HG03103 (cell line): ENCODE data around the gene MEF2D.

Experiments used
- ATAC-seq: cut with Tn5 transposase; IDR thresholded peaks from one replicate; pipeline ENCODE4 v1.9.1; 2021; ENCODE audit warnings: low read depth; ENCODE audit not compliant: unreplicated experiment

Gene MEF2D

DNA sequence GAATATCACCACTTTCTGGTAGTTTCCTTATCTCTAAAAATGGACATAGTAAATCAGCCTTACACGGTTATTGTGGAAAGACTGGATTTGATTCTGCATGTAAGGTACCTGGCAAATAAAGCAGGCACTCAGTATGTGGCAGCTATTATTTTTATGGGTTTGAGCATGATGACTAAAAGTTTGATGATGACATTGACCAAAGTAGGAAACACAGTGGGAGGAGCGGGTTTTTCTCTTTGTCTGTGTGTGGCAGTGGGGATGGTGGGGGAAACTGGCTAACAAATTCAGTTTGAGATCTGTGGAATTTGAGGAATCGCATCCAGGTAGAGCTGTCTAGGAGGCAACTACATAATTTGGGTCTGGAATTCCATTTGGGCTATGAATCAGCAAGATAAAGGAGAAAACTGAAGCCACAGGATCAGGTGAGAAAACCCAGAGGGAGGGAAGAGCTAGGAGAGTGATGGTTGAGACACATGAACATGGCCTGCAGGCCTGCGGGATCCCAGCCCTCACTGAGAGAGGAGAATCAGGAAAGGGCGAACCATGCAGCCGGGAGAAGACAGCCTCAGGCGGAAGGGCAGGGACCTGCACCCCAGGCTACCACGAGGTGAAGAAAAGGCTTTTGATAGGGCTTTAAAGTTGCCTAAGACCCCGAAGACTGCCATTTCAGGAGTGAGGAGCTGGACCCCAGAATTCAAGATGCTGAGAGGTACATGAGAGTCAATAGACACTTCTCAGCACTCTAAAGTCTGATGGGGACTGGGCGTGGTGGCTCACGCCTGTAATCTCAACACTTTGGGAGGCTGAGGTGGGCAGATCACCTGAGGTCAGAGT lies 52.2 kb downstream of the MEF2D start:
- no peak for ATAC-seq

DNA sequence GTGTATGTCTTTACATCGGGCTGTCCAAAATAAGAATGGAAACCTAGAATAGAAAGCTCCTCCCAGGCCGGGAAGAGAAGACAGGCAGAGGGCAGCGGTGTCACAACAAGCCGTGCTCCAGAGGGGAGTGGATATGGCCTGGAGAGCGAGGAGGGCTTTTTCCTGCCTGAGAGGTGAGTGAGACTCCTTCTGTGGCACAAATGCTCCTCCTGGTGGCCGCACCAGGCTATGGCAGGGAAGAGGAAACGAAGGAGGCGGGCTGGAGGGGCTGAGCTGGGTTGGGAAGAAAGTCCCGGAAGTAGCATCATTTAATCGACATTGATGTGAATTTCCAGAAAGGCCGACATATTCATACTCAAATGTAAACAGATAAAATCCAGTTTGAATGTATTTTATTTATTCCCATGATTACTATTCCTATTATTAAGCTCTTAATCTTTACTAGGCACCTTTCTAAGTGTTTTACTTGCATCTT lies 54.7 kb downstream of the MEF2D start:
- no peak for ATAC-seq

DNA sequence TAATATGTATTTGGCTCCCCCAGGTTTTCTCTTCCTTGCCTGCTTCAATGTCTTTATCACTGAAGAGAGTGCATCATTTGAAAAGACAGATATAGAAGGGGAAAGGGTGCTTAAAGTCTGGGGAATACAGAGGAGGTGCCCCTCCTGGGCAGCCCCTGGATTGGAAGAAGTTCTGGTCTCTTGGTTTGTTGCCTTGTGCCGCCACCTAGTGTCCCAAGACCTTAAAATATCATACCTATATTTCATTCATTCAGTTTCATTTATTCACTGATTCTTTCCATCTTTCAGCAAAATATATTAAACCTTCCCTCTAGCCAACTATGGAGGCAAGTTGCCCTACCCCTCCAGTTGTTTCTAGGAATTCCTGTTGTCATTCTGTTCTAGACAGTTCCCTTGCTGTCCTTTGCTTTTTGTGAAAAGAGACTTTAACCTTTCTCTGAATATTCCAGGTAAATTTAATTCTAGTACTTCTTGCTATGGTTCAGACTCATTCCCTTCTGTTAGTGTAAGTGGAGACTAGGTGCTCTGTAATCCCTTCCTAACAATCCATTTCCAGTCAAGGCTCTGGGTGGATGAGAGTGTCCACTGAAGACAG lies 56.1 kb downstream of the MEF2D start:
- ATAC-seq, result no peak

DNA sequence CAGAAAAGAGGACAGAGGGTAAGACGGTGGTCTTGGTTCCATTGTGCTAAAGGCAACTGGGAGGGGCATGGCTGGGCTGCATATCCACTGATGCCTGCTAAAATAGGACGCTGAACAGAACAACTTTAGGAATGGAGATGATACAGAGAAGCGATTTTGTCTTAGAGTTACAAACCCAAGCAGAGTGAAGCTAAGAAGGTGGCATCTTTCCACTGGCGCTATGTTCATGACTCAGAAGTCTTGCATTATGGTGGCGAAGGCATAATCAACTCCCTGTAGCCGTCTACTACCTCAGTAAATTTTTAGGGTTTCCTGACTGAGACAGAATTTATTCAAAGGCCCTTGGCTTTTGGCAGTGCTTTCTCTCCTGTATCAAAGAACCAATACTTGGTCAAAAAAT lies 57.3 kb downstream of the MEF2D start:
- ATAC-seq, result no peak

DNA sequence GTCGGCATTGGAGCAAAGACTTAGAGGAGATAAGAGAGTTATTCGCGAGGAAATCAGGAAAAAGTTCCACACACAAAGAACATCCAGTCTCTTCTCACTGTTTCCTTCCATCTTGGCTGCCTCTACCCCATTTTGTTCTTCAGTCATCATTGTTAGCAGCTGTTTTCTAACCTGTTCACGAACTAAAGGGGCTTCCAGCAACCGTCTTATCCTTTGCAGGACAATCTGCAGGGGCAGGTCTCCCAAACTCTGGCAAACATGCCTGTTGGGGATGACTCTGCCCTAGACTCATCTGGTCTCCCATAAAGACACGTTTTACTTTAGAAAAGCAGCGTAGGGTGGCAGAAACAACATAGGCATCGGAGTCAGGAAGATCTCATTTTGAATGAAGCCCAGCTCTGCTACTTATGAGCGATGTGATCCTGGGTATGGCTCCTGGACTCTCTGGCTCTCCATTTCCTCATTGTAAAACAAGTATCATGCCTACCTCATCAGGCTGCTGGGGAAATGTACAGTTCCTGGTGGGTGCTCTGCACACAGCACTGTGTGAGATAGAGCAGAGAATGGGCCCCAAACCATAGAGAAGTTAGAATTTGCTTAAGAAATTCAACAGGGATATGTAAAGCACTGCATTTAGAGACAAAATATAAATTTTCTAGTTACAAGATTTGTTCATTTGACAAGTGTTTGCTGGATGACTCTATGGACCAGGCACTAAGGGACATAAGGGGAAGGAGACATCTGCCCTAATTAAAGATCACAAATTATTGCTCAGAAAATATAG lies 59.7 kb downstream of the MEF2D start:
- ATAC-seq, result no peak

DNA sequence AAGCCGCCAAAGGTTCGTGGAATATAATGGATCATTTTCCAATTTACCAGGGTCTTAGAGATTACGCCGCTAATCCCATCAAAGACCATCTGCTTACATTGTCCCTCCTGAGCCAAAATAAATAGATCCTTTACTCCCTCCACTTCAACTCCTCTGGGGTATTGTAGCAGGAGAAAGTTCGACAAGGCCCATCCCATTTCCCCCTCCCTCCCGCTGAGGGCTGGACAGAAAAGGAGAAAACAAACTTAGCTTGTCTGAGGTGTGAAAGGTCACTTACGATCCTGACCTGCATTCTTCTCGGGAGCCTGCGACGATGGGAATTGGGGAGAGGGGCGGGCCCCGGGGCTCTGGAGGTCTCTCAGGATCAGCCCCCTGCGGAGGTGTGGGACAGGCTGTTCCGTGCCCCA lies 60.8 kb downstream of the MEF2D start:
- ATAC-seq, result no peak

DNA sequence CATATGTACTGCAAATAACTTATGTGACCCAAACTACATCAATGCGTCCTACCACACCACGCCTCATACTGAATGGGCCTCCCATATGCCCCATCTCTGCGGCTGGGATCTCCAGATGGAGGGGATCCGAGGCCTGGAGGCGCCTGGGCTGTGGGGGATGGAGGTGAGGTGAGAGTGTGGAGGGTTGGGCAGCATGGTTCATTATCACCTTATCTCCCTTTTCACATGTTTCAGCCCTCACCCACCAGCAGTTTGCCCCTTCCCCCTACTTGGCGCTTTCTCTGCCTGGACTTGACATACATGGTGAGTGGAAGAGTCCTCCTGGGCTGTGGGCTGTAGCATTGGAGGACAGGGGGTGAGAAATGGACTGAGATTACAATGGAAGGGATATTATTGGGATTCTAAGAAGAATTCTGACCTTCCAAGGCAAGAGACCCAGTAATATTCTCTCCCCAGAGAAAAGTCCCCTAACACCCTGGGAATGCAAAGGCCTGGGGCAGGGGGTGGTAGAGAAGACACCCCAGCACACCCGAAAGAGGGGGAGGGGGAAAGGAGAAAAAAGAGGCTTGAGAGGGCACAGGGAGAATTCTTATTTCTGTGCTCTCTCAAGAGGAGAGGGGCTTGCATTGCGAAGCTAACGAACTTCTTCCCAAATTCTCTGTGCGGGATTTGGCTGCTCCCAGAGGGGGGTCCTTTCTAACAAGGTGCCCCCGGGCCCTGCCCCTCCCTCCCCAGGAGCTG lies 61.4 kb downstream of the MEF2D start:
- ATAC-seq, result no peak

DNA sequence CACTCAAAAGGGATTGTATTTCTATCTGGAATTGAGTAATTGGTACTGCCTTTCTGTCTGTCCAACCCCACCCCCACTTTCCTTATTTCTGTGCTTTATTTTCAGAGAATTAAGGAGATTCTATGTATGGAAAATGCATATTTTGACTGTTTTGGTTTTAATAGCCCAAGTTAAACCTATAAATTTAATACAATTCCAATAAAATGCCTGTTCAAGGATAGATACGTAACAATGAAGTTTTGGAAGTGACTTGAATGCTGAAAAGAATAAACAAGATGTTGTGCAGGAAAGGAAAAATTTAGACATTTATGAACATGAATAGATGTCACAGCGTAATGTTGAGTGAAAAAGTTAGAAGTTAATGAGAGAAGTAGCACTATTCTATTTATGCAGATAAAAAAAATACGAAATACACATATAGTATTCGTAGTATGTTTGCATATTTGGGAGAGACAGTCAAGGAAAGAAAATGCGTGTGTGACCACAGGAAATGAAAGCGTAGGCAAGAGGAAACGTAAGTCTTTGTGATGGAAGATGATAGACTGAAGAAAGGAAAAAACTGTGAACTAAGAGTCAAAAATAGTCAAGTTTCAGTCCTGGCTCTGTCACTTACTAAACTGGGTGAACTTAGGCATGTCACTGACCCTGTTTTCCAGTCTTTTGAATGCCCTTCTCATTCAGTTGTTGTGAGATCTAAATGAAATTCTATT lies 62.1 kb downstream of the MEF2D start:
- ATAC-seq, result no peak

DNA sequence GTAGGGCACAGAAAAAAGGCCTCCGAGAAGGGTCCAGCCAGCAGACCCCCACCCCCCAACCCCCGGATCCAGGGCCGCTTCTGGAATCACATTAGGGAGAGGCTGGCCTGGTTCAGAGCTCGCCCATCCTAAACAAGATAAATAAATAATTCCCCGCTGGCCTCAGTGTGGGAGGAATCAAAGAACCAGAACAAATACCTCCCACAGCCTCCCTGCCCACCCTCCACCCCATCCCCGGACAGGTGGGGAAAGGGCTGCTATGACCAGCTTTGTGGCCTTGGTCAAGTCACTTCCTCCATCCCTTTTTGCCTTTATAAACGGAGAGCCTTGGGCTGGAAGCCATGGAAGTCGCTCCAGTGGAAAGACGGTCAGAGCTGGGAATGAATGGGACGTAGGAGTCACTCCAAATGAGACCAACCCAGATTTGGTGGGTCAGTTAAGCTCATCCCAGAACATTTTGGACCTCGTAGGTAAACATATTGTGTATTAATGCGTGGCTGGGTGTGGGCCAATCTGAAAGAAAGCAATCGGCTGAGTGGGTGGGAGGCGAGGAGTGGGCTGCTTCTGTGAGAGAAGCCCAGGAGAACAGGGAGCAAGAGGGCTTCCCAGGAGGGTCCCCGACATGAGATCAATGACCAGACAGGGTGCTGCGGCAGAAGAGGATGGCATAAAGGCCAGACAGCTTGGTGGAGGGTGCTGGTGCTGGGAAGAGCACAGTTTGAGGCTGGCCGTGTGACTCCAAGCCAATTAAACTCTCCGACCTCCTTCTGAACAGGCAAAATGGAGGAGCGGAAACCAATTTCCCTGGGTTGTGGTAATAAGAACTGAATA lies 63.3 kb downstream of the MEF2D start:
- ATAC-seq, result no peak

DNA sequence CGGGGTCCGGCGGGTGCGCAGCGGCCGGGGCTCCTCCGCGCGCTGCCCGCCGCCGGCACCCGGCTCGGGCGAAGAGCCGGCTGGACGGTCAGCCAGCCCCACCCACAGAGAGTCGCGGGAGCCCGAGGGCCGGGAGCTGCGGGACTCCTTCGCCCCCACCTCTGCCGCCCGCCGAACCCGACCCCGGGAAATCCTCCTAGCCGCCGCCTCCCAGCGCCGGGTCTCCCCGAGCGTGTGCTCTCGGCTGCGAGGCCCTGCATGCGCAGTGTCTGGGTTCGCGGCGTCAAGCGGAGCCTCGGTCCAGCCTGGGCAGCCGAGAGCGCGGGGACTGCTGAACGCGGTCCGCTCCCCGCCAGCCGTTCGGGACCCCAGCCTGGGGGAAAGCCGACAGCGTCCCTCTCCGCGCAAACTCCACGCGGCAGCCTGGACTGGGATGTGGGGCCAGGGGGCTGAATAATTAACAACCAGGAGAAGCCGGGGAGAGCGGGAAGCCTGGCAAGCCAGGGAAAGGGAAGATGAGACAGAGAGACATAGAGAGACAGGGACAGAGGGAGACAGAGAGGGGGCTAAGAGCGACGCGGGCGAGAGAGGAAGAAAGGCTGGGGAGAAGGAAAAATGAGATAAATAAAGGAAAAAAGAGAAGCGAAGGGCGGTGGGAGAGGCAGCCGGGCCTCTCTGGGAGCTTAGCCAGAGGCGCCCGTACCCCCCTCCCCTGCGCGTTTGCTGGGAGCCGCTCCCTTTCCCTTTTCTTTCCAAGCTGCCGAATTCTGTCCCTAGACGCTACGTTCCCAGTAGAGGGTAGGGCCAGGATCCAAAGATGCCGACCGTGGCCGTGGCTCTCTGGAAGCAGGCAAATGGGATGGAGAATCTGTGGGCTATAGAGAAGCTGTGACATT lies 64.2 kb downstream of the MEF2D start:
- no peak for ATAC-seq

DNA sequence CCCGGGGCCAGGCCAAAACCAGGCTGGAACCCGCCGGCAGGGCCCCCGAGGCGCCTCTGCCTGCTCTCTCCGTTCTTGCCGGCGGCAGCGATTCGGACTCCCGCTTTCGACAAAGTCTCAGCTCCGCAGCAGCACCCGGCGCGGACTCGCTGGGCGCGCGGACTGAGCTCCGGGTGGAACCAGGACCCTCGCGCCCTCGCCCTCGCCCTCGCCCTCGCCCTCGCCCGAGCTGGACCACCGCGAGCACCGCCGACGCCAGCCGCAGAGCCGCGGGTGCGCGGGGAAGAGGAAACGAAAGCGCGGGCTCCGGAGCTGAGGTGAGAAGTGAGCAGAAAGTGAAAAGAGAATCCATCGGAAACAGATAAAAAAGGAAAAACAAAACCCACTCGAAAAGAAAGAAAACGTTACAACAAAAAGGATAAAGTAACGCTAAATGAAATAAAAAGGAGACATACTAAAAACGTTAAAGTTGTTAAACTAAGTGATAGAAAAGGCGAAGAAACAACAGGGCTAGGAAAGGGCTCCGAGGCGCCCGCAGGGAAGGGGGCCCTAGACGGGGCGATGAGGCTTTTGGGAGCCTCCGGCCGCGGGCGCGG lies 64.9 kb downstream of the MEF2D start:
- no peak for ATAC-seq

DNA sequence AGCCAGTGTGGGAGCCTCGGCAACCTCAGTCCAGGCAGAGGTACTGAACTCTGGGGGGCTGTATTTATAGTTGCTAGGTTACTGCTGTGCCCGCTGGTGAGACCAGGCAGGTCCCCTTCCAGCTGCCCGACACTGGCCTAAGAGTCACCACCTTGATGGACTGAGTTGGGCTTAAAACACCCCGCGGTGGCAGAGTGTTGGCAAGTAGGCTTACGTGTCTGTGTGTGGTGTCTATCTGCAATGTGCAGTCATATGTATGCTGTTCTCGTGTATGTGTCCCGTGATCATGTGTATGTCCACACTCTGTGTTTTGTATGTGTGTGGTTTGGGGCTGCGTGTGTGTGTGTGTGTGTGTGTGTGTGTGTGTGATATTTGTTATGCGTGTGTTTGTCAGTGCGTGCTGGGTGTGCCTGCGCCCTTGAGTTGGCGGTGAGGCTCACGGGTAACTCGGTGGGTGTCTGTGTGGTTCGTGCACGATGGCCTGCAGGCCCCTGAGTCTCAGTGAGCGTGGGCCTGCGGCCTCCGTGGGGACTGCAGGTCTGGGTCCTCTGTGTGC lies 65.5 kb downstream of the MEF2D start:
- ATAC-seq, result no peak

DNA sequence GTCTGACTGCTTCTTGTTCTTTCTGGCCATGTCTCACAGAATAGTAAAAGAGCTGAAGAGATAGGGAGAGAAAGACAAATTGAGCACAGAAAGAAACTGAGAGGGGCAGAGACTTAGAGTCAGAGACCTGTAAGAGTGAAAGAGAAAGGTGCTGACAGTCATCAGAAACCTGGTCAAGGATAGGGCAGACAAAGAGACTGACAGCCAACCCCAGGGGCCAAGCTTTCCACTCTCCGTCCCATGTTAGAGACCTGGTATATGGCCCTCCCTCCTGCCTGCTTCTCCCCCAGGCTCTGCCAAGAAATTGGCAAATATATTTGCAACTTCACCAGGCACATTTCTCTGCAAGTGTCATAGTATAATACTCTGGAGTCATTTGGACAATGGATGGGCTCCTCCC lies 67.0 kb downstream of the MEF2D start:
- ATAC-seq, result no peak

DNA sequence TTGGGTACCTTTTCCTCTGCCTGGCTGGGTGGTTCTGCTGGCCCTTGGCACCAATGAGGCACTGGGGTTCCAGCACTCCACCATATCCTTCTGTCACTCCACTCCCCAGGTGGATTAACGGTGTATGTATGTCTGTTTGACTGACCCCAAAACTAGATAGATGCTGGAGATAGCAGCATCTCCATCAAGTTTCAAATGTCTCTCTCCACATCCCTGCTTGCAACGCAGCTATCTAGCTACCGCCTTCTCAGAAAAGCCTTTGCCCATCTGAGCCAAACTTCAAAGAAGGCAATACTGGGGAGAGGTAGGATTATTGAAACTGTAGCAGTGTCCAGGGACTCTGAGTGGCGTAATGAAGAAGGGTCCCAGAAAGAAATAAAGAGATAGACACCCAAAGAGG lies 67.5 kb downstream of the MEF2D start:
- ATAC-seq, result no peak

DNA sequence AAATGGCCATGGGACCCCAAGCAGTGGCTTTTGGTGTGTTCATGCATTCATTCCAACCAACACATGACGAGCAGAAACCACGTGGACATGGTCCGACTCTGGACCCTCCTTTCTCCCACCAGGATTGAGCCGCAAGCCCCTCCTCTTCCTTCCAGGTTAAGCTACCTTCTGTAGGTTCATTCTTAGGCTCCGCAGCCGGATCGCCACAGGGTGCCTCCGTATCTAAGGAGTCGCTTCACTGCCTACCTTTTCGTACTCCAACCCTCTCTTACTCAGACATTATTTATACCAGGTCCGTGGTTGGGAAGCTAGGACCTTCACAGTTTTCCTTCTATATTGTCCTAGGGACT lies 67.9 kb downstream of the MEF2D start:
- ATAC-seq, result no peak

DNA sequence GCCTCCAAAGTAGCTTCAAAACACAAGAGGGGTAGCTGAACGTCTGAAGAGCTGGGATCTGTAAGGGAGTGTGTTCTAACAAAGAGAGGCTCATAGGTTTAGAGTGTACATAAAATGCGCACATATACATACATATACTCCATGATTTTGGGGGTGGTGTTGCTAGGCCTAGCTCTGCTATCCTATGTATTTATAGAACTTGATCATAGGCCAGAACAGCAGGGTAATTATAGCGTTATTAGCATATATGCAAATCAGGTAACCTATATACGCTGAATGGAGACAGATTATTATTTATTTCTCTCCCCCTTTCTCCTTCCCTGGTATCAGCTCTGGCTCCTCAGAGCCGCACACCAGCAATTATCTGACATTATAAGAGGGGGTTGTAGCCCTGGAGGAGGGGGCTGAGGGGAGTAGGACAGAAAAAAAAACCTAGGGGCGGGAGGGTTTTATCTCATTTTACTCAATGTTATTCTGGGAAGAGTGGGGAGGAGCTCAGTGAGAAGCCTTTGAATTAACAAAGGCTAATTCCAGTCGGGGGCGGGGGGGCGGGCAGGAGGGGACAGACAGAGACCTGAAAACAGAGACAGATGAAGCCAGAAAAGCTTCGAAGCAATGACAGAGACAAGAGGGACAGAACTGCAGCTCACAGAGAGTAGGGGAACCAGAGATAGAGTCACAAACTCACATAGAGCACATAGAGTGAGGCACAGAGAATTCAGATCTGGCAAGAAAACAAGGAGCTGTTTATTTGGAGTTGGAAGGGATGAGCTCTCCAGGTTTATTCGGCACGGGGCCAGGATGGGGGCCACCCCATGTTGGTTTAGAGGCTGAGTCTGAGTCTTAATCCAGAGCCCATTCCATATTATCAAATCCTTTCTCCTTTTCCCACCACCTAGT lies 68.6 kb downstream of the MEF2D start:
- ATAC-seq, result no peak

DNA sequence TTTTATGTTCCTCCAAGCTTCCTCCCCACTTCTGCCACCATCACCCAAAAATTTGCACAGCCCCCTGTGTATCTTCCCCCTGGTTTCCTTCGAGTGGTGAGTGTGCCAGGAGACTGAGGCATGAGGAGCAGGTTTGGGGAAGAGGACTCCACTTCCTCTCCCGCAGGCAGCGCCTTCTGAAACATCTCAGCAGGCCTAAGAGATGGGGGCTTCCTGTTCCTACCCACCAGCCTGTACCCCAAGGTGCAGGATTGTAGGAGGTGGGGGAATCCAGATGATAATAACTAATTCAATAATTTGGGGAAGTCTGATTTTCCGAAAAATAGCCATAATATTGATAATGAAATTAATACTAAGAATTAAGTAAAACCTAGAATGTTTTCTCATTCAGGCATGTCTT lies 69.2 kb downstream of the MEF2D start:
- no peak for ATAC-seq
